Smooth muscle cell (in vitro differentiated cells): Measurements from ENCODE around the gene UNC119B. TPM values are rescaled to one million over a fixed set of nuclear protein-coding genes. Genes with fewer than 3 reads are reported as not detected.

ENCODE experiments used
- DNase-seq: peaks from one replicate; lab custom pipeline; 2025; ENCODE audit not compliant: unreplicated experiment; lab: John Stamatoyannopoulos, UW
- H2AFZ ChIP-seq: fragments of 200-600 bp; sonication (generic); 2 replicates; pipeline ENCODE4 v1.6.0; 2016; ENCODE audit warnings: antibody characterized with exemption, low read depth, mild to moderate bottlenecking
- H3F3A ChIP-seq: fragments of 200-600 bp; sonication (generic); 2 replicates; pipeline ENCODE4 v1.6.0; 2017; ENCODE audit warnings: antibody characterized with exemption, low read depth
- H3K27ac ChIP-seq: fragments of 200-600 bp; sonication (generic); 2 replicates; pipeline ENCODE4 v1.5.1; 2016; ENCODE audit warnings: low read depth, mild to moderate bottlenecking
- H3K27me3 ChIP-seq: fragments of 200-600 bp; sonication (generic); 2 replicates; pipeline ENCODE4 v1.6.1; 2016; ENCODE audit warnings: low read depth, mild to moderate bottlenecking
- H3K36me3 ChIP-seq: fragments of 200-600 bp; sonication (generic); 2 replicates; pipeline ENCODE4 v1.5.1; 2016; ENCODE audit warnings: low read depth
- H3K4me1 ChIP-seq: fragments of 200-600 bp; sonication (generic); 2 replicates; pipeline ENCODE4 v1.5.1; 2016; ENCODE audit warnings: low read depth
- H3K4me2 ChIP-seq: fragments of 200-600 bp; sonication (generic); 2 replicates; pipeline ENCODE4 v1.6.0; 2016; ENCODE audit warnings: mild to moderate bottlenecking
- H3K4me3 ChIP-seq: fragments of 200-600 bp; sonication (generic); 2 replicates; pipeline ENCODE4 v1.5.1; 2016; ENCODE audit warnings: mild to moderate bottlenecking
- H3K79me2 ChIP-seq: fragments of 200-600 bp; sonication (generic); 2 replicates; pipeline ENCODE4 v1.6.0; 2016; ENCODE audit warnings: low read depth, mild to moderate bottlenecking
- H3K9ac ChIP-seq: fragments of 200-600 bp; sonication (generic); 2 replicates; pipeline ENCODE4 v1.6.0; 2016; ENCODE audit warnings: low read depth
- H3K9me3 ChIP-seq: fragments of 200-600 bp; sonication (generic); replicated peaks from 2 replicates; pipeline ENCODE4 v1.5.1; 2016; ENCODE audit warnings: low read depth
- H4K20me1 ChIP-seq: fragments of 200-600 bp; sonication (generic); 2 replicates; pipeline ENCODE4 v1.6.0; 2016; ENCODE audit warnings: low read depth
- CTCF ChIP-seq: fragments of 200-600 bp; sonication (generic); IDR thresholded peaks from 2 replicates; pipeline ENCODE4 v1.5.1; 2017; ENCODE audit warnings: borderline replicate concordance, mild to moderate bottlenecking, antibody characterized with exemption; ENCODE audit not compliant: insufficient read depth, poor library complexity, severe bottlenecking
- WGBS: methylation state at CpG from one replicate; pipeline ENCODE4 v1.1.7; 2016; ENCODE audit warnings: low lambda C conversion rate; 5-methylcytosine and 5-hydroxymethylcytosine counted together
- polyA plus RNA-seq: library from polyadenylated mRNA; unstranded; fragments of >200 nt; fragmentation: Nextera tagmentation; extraction: Ambion mirVana; gene quantifications from 2 replicates; pipeline ENCODE4 v1.2.1, GENCODE V29; 2016
- total RNA-seq: library from RNA; depleted of rRNA; stranded (reverse); fragments of >200 nt; gene quantifications from 2 replicates; pipeline ENCODE4 v1.2.3, GENCODE V29; 2014

UNC119B gene
- total and polyA plus RNA-seq, 2 experiments from 2014 or later = 9.8 to 18.9 TPM

DNA sequence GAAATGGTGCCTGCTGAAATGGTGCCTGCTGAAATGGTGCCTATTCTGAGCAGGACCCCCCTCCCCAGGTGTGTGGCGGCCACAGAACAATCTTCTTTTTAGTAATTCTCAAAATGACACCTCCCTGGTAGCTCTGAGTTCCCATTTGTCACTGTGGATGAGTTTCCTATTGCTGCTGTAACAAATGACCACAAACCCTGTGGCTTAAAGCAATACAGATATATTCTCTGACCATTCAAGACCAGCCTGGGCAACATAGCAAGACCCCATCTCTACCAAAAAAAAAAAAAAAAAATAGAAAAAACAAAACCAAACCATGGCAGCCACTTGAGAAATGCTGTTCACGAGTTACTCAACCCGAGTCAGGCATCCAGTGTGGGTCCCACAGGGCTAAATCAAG, 23.3 kb downstream of the UNC119B start:
- DNase-seq = no peak
- no peaks in the 10 kb centered on the region for H3K4me1 ChIP-seq
- no peaks in the 10 kb centered on the region for H3K79me2 ChIP-seq
- no peaks in the 10 kb centered on the region for H3F3A ChIP-seq
- no peaks in the 10 kb centered on the region for H3K9me3 ChIP-seq
- H3K27ac ChIP-seq = no peak overlapping the region
- no peak overlapping the region for H3K9ac ChIP-seq
- H3K4me2 ChIP-seq = no peak overlapping the region
- H4K20me1 ChIP-seq = no peaks in the 10 kb centered on the region
- H3K27me3 ChIP-seq = no peaks in the 10 kb centered on the region
- WGBS = 92% methylated on average over 3 of the region's 3 CpGs
- no peak overlapping the region for H3K4me3 ChIP-seq
- TF ChIP-seq CTCF = no peak
- H3K36me3 ChIP-seq = no peaks in the 10 kb centered on the region
- no peak overlapping the region for H2AFZ ChIP-seq

- no peak overlapping the region for H3K4me2 ChIP-seq
- no peaks in the 10 kb centered on the region for H4K20me1 ChIP-seq
- no peak overlapping the region for H3K27ac ChIP-seq
- H3K9me3 ChIP-seq = no peaks in the 10 kb centered on the region
- WGBS = 98% methylated on average over 10 of the region's 10 CpGs
- H2AFZ ChIP-seq = no peak overlapping the region
- no peaks in the 10 kb centered on the region for H3K4me1 ChIP-seq
- TF ChIP-seq CTCF = no peak
- DNase-seq = no peak
- H3K4me3 ChIP-seq = no peak overlapping the region
- H3K36me3 ChIP-seq = no peaks in the 10 kb centered on the region
- no peak overlapping the region for H3K9ac ChIP-seq
- H3K27me3 ChIP-seq = no peaks in the 10 kb centered on the region
- no peaks in the 10 kb centered on the region for H3K79me2 ChIP-seq
- no peaks in the 10 kb centered on the region for H3F3A ChIP-seq
Measured at GRCh38 chr12:120734210-120734609, 24.0 kb downstream of the UNC119B start.

- H3K9me3 ChIP-seq = no peaks in the 10 kb centered on the region
- TF ChIP-seq CTCF = no peak
- no peak overlapping the region for H3K4me2 ChIP-seq
- no peak overlapping the region for H3K4me3 ChIP-seq
- no peaks in the 10 kb centered on the region for H3K79me2 ChIP-seq
- H3K27ac ChIP-seq = no peak overlapping the region
- no peaks in the 10 kb centered on the region for H3K27me3 ChIP-seq
- no peak for DNase-seq
- no peaks in the 10 kb centered on the region for H4K20me1 ChIP-seq
- H3K36me3 ChIP-seq = no peaks in the 10 kb centered on the region
- no peak overlapping the region for H3K9ac ChIP-seq
- H2AFZ ChIP-seq = no peak overlapping the region
- H3K4me1 ChIP-seq = no peaks in the 10 kb centered on the region
- WGBS = 92% methylated on average over 3 of the region's 3 CpGs
- no peaks in the 10 kb centered on the region for H3F3A ChIP-seq
Measured at GRCh38 chr12:120735181-120735580, 24.9 kb downstream of the UNC119B start.
